Ammon's horn (tissue), 1 donor: ENCODE measurements around the gene PTPDC1.

Source experiments
- DNase-seq: peaks from one replicate; pipeline ENCODE4 v3.0.0-alpha.2; 2016; ENCODE audit warnings: low spot score

PTPDC1 gene

GRCh38 chr9:94140791-94141790, 56.8 kb downstream of the PTPDC1 start:
- DNase-seq = no peak

GRCh38 chr9:94142353-94142752, 58.1 kb downstream of the PTPDC1 start:
- DNase-seq = no peak

DNA sequence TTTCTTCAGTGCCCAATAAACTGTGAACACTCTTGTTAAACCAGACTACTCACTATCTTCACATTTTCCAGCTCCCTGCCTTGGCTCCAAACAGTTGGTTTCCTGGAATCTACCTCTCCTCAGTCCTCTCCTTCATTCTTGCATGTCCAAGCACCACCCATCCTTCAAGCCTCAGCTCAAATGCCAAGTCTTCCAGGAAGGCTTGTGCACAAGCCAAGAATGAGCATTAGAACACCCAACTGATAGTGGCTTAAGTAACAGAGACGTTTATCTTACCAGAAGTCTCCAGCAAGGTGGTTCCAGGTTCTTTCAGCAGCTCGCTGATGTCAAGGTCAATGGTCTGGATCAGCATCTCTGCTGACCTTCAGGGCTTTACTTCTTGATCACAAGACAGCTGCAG, 60.1 kb downstream of the PTPDC1 start:
- DNase-seq = no peak

- DNase-seq = no peak
Observed at GRCh38 chr9:94145640-94146039, 61.4 kb downstream of the PTPDC1 start.

DNA sequence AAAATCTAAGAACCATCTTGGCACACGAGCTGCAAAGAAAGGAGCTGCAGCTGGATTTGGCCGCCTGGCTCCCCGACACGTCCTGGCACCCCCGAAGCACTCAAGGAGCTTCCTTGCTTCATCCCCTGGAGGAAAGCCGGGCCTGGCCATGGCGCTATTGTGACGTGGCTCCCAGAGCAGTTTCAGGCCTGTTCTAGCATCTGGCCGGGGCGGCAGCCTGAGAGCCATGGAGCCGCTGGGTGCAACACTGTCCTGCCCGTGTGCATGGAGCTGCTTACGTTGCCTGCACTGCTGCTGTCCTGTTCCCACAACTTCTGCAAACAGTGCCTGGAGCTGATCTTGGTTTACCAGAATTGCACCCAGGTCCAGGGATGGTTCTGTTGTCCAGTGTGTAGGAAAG, 63.5 kb downstream of the PTPDC1 start:
- DNase-seq = no peak

DNA sequence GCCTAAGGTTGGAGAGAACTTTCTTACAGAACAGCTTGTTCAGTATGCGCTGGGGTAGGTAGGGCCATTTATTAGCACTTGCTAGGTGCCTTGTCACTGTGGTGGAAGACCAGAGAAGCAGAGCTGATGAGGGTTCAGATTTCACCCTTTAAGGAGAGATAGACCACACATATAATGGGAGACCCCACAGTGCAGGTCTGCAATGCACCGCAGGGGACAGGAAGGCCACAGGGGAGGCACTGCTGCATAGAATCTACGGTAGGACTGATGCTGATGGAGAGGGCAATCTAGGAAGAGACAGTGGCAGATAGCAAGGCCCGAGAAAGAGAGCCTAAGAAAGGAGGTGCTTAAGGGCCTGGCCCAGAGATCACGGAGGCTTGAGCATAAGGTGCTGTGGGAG, 64.2 kb downstream of the PTPDC1 start:
- DNase-seq = no peak

GRCh38 chr9:94149696-94150095, 65.4 kb downstream of the PTPDC1 start:
- DNase-seq = no peak

- DNase-seq = no peak
Observed at GRCh38 chr9:94150279-94150828, 66.1 kb downstream of the PTPDC1 start.

DNA sequence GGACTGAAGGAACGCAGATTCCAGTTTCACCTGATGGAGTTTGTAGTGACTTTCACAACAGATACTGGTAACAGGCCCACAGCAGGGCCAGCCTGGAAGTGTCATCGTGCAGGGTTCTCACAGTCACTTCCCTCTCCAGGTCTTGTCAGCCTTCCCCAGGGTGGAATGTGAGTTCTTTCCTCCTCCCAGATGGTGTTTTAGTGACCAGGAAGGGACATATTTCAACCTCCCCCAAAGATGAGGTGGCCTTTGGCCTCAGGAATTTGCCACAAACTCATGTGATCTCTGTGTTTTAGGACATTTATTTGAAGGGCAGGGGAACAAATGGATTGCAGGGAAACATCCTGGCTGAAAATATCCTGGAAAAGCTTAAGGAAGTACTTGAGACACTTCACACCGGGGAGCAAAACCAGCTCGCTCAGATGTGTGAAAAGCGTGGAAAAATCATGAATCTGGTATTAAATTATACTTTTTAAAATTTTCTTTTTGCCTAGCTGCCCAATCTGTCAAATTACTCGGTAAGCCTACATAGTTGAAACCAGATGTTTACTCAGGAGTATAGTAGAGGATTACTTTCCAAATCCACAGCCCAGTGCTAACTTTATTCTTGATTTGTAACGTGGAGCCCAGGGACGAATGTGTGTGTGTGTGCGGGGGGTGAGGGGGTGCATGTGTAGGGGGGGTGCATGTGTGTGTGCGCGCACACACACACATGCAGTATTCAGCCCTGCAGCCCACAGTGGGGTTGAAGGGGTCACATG, 66.8 kb downstream of the PTPDC1 start:
- no peak for DNase-seq

DNA sequence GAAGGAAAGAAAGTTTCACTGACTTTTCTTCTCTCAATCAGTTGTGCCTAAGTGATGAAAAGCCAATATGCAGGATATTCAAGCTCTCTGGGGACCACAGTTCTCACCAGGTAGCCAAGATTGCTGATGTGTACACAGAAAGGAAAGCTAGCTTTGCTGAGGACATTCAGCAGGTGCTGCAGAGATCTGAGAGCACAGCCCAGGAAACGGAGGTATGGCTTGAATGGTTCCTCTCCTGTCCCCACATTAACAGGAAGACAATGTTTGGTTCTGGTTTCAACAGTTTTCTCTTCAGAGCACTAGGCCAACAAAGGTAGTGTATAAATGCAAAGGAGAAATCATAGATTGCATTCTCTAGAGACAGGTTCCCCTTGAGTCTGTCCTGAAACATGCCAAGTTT, 69.6 kb downstream of the PTPDC1 start:
- no peak for DNase-seq

GRCh38 chr9:94156348-94157049, 72.2 kb downstream of the PTPDC1 start:
- no peak for DNase-seq

GRCh38 chr9:94157050-94157801, 73.0 kb downstream of the PTPDC1 start:
- DNase-seq = peak; percentile 78
